Transverse colon (tissue), 4 donors: ENCODE data around the gene THBS1.

ENCODE experiments used
- CTCF ChIP-seq, 5 experiments: fragments of 200-600 bp in 3 of 5; fragments of 450-650 bp in 2 of 5; sonication (generic) in 3 of 5; IDR thresholded peaks; 1 replicate in 2 of 5; 2 replicates in 3 of 5; pipeline ENCODE4 v1.5.1; 2016 to 2017; ENCODE audit warnings: antibody characterized with exemption in 5 of 5, inconsistent platforms in 3 of 5, mild to moderate bottlenecking in 2 of 5, moderate library complexity in 1 of 5
- POLR2A ChIP-seq: fragments of 450-650 bp; IDR thresholded peaks from one replicate; pipeline ENCODE4 v1.6.1; 2016; ENCODE audit warnings: antibody characterized with exemption, mild to moderate bottlenecking, moderate library complexity
- POLR2AphosphoS5 ChIP-seq, 3 donors: sonication (generic); formaldehyde crosslinking; IDR thresholded peaks; one replicate each; pipeline ENCODE4 v1.6.1; 2016; ENCODE audit warnings: antibody characterized with exemption in 3 of 3

GRCh38 chr15:39597751-39598185, 16.9 kb downstream of the THBS1 start:
- TF ChIP-seq CTCF (IDR thresholded peaks at IDR 0.05), result no peak
- TF ChIP-seq POLR2A, result no peak
- peak in 2 of 3 donors; percentile 14 to 43 for TF ChIP-seq POLR2AphosphoS5 (IDR thresholded peaks at IDR 0.05)
